ENCODE results near the gene DLG2. TPM values are rescaled to one million over a fixed set of nuclear protein-coding genes. Genes with fewer than 3 reads are reported as not detected.
"Not testable (repeated sequence)": the region's sequence is repeated elsewhere in the genome, so short reads cannot be mapped to it uniquely, and the experiment has no call there.

Gene DLG2
- polyA plus RNA-seq, 3 donors: 0.24 to 0.39 TPM; not detected in 1

DNA sequence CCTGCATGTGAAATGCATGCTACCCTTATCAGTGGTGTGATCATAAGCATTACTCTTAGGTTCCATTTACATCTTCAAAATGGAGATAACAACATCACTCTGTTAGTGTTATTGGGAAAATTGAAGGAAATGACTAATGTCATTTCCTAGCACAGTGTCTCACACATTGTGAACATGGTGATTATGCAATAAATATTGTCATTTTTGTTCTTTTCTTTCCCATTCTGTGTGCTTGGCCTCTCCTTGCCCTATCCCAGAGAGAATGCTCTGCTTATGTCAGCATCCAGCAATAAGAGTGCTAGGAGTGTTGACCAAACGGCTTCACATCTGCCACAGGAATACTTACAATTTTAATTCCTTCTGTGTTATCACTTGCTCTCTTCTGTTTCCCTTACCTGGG, 1316.9 kb downstream of the DLG2 start:
- DNase-seq: no peak
- no peak overlapping the region for H3K27ac Mint-ChIP-seq
- H3K4me1 Mint-ChIP-seq: no peaks in the 10 kb centered on the region

DNA sequence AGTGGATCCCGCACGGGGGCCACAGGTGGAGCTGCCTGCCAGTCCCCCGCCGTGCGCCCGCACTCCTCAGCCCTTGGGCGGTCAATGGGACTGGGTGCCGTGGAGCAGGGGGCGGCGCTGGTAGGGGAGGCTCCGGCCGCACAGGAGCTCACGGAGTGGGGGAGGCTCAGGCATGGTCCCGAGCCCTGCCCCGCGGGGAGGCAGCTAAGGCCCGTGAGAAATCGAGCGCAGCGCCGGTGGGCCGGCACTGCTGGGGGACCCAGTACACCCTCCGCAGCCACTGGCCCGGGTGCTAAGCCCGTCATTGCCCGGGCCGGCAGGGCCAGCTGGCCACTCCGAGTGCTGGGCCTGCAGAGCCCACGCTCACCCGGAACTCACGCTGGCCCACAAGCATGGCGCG, 1318.7 kb downstream of the DLG2 start:
- H4K20me1 ChIP-seq (ENCODE audit: insufficient read depth, low read length); H3K79me2 ChIP-seq (ENCODE audit: insufficient read depth, low read length); H3K9ac ChIP-seq (ENCODE audit: insufficient read depth, low read length, poor library complexity, severe bottlenecking); H3K4me2 ChIP-seq (replicated peaks; ENCODE audit: extremely low read depth, low read length, poor library complexity, severe bottlenecking); H3K36me3 ChIP-seq (replicated peaks in 1 of 2; ENCODE audit: control insufficient read depth in 1 of 2, insufficient read depth in 2 of 2, low read length in 2 of 2); H3K4me1 Mint-ChIP-seq; H3K4me3 ChIP-seq (replicated peaks in 1 of 3; ENCODE audit: low read depth in 2 of 3, low read length in 3 of 3); H3K4me1 ChIP-seq (ENCODE audit: control insufficient read depth in 1 of 2, insufficient read depth in 2 of 2, low read length in 2 of 2); H3K27ac Mint-ChIP-seq; H3K27me3 Mint-ChIP-seq (ENCODE audit: low read depth in 3 of 3); H3K4me3 Mint-ChIP-seq; H3K36me3 Mint-ChIP-seq; H3K27me3 ChIP-seq (ENCODE audit: control insufficient read depth in 2 of 2, insufficient read depth in 2 of 2, low read length in 2 of 2); intact Hi-C loops (cut with micrococcal nuclease); H2AFZ ChIP-seq (ENCODE audit: insufficient read depth, low read depth, low read length, poor library complexity, severe bottlenecking); DNase-seq; H3K27ac ChIP-seq (ENCODE audit: low read depth in 1 of 2, low read length in 2 of 2): not testable (repeated sequence)
- H3K9me3 ChIP-seq (replicated peaks in 1 of 2; ENCODE audit: control insufficient read depth in 1 of 2, insufficient read depth in 1 of 2, low read length in 2 of 2): peaks cover 0 to 13% of the 10 kb centered on the region in 2 donors
- 95% methylated on average over 28 of the region's 33 CpGs for WGBS (ENCODE audit: insufficient coverage)
- peaks cover 3 to 12% (median 7%) of the 10 kb centered on the region in 7 donors for H3K9me3 Mint-ChIP-seq

More for the DNA sequence above, 1316.9 kb downstream of the DLG2 start:
- Histone ChIP-seq H2AFZ (ENCODE audit: insufficient read depth, low read depth, low read length, poor library complexity, severe bottlenecking) (no peak overlapping the region), H3K27ac (ENCODE audit: low read depth in 1 of 2, low read length in 2 of 2) (no peak overlapping the region), H3K79me2 (ENCODE audit: insufficient read depth, low read length) (no peaks in the 10 kb centered on the region), H3K27me3 (ENCODE audit: control insufficient read depth in 2 of 2, insufficient read depth in 2 of 2, low read length in 2 of 2) (no peaks in the 10 kb centered on the region), H3K4me3 (replicated peaks in 1 of 3; ENCODE audit: low read depth in 2 of 3, low read length in 3 of 3) (no peak overlapping the region), H3K4me1 (ENCODE audit: control insufficient read depth in 1 of 2, insufficient read depth in 2 of 2, low read length in 2 of 2) (no peaks in the 10 kb centered on the region), H3K9ac (ENCODE audit: insufficient read depth, low read length, poor library complexity, severe bottlenecking) (no peak overlapping the region), H3K36me3 (replicated peaks in 1 of 2; ENCODE audit: control insufficient read depth in 1 of 2, insufficient read depth in 2 of 2, low read length in 2 of 2) (no peaks in the 10 kb centered on the region), H3K4me2 (replicated peaks; ENCODE audit: extremely low read depth, low read length, poor library complexity, severe bottlenecking) (no peak overlapping the region), H3K9me3 (replicated peaks in 1 of 2; ENCODE audit: control insufficient read depth in 1 of 2, insufficient read depth in 1 of 2, low read length in 2 of 2) (peaks cover 0 to 13% of the 10 kb centered on the region in 2 donors), H4K20me1 (ENCODE audit: insufficient read depth, low read length) (no peaks in the 10 kb centered on the region)
- H3K36me3 Mint-ChIP-seq: no peaks in the 10 kb centered on the region
- H3K9me3 Mint-ChIP-seq: peaks cover 3 to 12% (median 7%) of the 10 kb centered on the region in 7 donors
- TF ChIP-seq, protein P1, sequence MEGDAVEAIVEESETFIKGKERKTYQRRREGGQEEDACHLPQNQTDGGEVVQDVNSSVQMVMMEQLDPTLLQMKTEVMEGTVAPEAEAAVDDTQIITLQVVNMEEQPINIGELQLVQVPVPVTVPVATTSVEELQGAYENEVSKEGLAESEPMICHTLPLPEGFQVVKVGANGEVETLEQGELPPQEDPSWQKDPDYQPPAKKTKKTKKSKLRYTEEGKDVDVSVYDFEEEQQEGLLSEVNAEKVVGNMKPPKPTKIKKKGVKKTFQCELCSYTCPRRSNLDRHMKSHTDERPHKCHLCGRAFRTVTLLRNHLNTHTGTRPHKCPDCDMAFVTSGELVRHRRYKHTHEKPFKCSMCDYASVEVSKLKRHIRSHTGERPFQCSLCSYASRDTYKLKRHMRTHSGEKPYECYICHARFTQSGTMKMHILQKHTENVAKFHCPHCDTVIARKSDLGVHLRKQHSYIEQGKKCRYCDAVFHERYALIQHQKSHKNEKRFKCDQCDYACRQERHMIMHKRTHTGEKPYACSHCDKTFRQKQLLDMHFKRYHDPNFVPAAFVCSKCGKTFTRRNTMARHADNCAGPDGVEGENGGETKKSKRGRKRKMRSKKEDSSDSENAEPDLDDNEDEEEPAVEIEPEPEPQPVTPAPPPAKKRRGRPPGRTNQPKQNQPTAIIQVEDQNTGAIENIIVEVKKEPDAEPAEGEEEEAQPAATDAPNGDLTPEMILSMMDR (IDR thresholded peaks at IDR 0.05): no peak
- H3K27me3 Mint-ChIP-seq (ENCODE audit: low read depth in 3 of 3): no peaks in the 10 kb centered on the region
- no CpG with 5 or more reads among the region's 1 CpG for WGBS (ENCODE audit: insufficient coverage)
- no peak overlapping the region for H3K4me3 Mint-ChIP-seq
- intact Hi-C loops (cut with micrococcal nuclease): no loop called here

Measured in CD14-positive monocyte (primary cell).